Thoracic aorta (tissue), 2 donors: Measurements from ENCODE around the gene NR4A3. TPM values are rescaled to one million over a fixed set of nuclear protein-coding genes. Genes with fewer than 3 reads are reported as not detected.
"Not testable (repeated sequence)": the region's sequence is repeated elsewhere in the genome, so short reads cannot be mapped to it uniquely, and the experiment has no call there.

Experiments
- ATAC-seq: fragments of 150-250 bp; one replicate; pipeline ENCODE4 v1.8.0; 2017; ENCODE audit warnings: low read depth; ENCODE audit not compliant: insufficient number of reproducible peaks, low FRiP score
- DNase-seq: peaks from one replicate; pipeline ENCODE4 v3.0.0-alpha.2; 2020; ENCODE audit warnings: low spot score
- H3K27ac ChIP-seq, 2 donors: fragments of 200-600 bp; sonication (generic); 1 replicate in 1 of 2; 2 replicates in 1 of 2; pipeline ENCODE4 v1.5.1; 2016; ENCODE audit warnings: mild to moderate bottlenecking in 2 of 2, moderate library complexity in 2 of 2
- H3K27me3 ChIP-seq: fragments of 200-600 bp; sonication (generic); replicated peaks from 2 replicates; pipeline ENCODE4 v1.6.0; 2016; ENCODE audit warnings: mild to moderate bottlenecking; ENCODE audit not compliant: insufficient read depth
- H3K36me3 ChIP-seq: fragments of 200-600 bp; sonication (generic); one replicate; pipeline ENCODE4 v1.5.1; 2016
- H3K4me1 ChIP-seq, 2 donors: fragments of 200-600 bp; sonication (generic); 1 replicate in 1 of 2; 2 replicates in 1 of 2; pipeline versions ENCODE4 v1.5.1 to v1.6.0; 2016; ENCODE audit warnings: low read depth in 2 of 2, mild to moderate bottlenecking in 1 of 2; ENCODE audit not compliant: control insufficient read depth in 1 of 2
- H3K4me3 ChIP-seq: fragments of 200-600 bp; sonication (generic); 2 replicates; pipeline ENCODE4 v1.5.1; 2016; ENCODE audit warnings: mild to moderate bottlenecking
- H3K9me3 ChIP-seq: fragments of 200-600 bp; sonication (generic); 2 replicates; pipeline ENCODE4 v1.5.1; 2016
- CTCF ChIP-seq: fragments of 200-600 bp; sonication (generic); IDR thresholded peaks from one replicate; pipeline ENCODE4 v1.5.1; 2019; ENCODE audit warnings: antibody characterized with exemption
- total RNA-seq, 2 donors: library from RNA; depleted of rRNA; stranded (reverse); fragments of >200 nt; gene quantifications; one replicate each; pipeline versions ENCODE4 v1.1.0 to v1.2.3, GENCODE V29; 2016

Gene NR4A3
- total RNA-seq, 2 donors from 2014 or later: 9.7 to 36.9 TPM

DNA sequence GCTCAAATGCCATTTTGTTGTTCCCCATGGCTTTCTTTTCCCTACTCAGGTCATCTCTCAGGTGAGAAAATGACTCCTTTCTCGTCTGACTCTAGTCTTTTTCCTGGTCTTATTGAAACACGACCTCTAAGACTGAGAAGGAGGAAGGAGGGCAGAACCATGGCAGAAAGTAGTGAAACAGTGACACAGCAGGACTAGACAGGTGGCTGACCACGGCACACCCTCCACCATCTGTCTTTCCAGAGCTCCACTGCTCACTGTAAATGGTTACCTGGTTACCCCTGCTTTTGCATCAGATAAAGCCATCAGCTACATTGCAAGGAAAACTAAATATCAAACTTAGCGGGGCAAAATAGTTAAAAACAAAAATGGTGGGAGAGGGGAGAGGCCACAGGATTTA lies 30.9 kb downstream of the NR4A3 start:
- TF ChIP-seq CTCF: no peak

GRCh38 chr9:99855467-99856176 lies 33.9 kb downstream of the NR4A3 start:
- ATAC-seq: no peak
- Histone ChIP-seq H3K27ac (no peak overlapping the region), H3K4me1 (no peaks in the 10 kb centered on the region), H3K9me3 (no peaks in the 10 kb centered on the region), H3K4me3 (no peak overlapping the region), H3K27me3 (no peaks in the 10 kb centered on the region), H3K36me3 (no peaks in the 10 kb centered on the region)
- no peak for DNase-seq
- TF ChIP-seq CTCF: no peak

More for the DNA sequence above, 30.9 kb downstream of the NR4A3 start:
- no peaks in the 10 kb centered on the region for H3K27me3 ChIP-seq
- H3K9me3 ChIP-seq: no peaks in the 10 kb centered on the region
- H3K4me3 ChIP-seq: no peak overlapping the region
- DNase-seq: no peak
- no peaks in the 10 kb centered on the region for H3K4me1 ChIP-seq
- peaks cover 2% of the 10 kb centered on the region for H3K36me3 ChIP-seq
- H3K27ac ChIP-seq: no peak overlapping the region
- no peak for ATAC-seq

DNA sequence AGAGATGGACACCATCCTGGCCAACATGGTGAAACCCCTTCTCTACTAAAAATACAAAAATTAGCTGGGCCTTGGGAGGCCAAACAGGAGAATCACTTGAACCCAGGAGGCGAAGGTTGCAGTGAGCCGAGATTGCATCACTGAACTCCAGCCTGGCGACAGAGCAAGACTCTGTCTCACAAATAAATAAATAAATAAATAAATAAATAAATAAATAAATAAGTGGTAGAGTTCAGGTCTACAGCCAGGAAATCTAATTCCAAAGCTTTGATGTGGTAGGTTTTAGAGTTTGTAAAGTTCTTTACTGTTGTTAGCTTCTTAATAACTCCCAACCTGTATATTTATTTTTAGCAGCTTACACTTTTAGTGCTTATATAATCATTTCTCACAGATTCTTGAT lies 35.9 kb downstream of the NR4A3 start:
- H3K4me3 ChIP-seq, H3K27ac ChIP-seq, H3K36me3 ChIP-seq, DNase-seq, H3K4me1 ChIP-seq, H3K9me3 ChIP-seq, H3K27me3 ChIP-seq, ATAC-seq: not testable (repeated sequence)

DNA sequence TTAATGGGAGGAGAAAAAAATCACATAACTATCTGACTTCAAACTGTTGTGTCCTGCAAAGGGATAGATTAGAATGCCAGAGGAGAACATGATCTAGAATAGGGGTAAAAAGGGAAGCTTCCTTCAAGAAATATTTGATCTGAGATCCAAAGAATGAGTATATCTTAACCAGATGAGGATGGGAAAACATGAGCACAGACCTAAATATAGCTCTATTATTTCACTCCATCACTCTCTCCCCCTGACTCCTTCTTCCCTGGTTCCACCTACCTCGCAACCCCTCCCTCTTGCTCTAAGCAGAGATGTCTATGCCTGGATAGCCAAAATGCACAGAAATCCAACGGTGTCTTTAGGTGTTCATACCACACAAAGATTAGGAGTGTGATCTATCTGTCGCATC lies 36.4 kb downstream of the NR4A3 start:
- Histone ChIP-seq H3K9me3 (no peaks in the 10 kb centered on the region), H3K27me3 (no peaks in the 10 kb centered on the region), H3K4me3 (no peak overlapping the region), H3K27ac (no peak overlapping the region), H3K36me3 (no peaks in the 10 kb centered on the region), H3K4me1 (no peaks in the 10 kb centered on the region)
- no peak for ATAC-seq
- no peak for DNase-seq
- no peak for TF ChIP-seq CTCF

- no peak for TF ChIP-seq CTCF
- no peaks in the 10 kb centered on the region for H3K9me3 ChIP-seq
- no peak for ATAC-seq
- DNase-seq: no peak
- no peaks in the 10 kb centered on the region for H3K36me3 ChIP-seq
- H3K27ac ChIP-seq: no peak overlapping the region
- H3K27me3 ChIP-seq: no peaks in the 10 kb centered on the region
- no peak overlapping the region for H3K4me3 ChIP-seq
- no peaks in the 10 kb centered on the region for H3K4me1 ChIP-seq
Observed at GRCh38 chr9:99859243-99859980, 37.7 kb downstream of the NR4A3 start.
